Left lung (tissue), 10 donors: ENCODE data around the gene TEAD1. TPM values are rescaled to one million over a fixed set of nuclear protein-coding genes. Genes with fewer than 3 reads are reported as not detected.

Experiments
- ATAC-seq: fragments of 200-7000 bp; cut with Tn5 transposase; one replicate; pipeline ENCODE4 v1.9.1; 2020; ENCODE audit warnings: moderate library complexity
- DNase-seq, 4 donors: peaks; one replicate each; pipeline ENCODE4 v3.0.0-alpha.2; 2013 to 2020
- H3K27ac ChIP-seq, 2 donors: fragments of 200-600 bp; sonication (generic) in 1 of 2; one replicate each; pipeline versions ENCODE4 v1.5.0 to v1.8.0; 2020 to 2021
- H3K27me3 ChIP-seq, 2 donors: fragments of 200-600 bp; sonication (generic) in 1 of 2; one replicate each; pipeline versions ENCODE4 v1.5.0 to v1.8.0; 2020 to 2021
- H3K36me3 ChIP-seq, 2 donors: fragments of 200-600 bp; sonication (generic) in 1 of 2; one replicate each; pipeline versions ENCODE4 v1.5.0 to v1.8.0; 2020 to 2021
- H3K4me1 ChIP-seq, 2 donors: fragments of 200-600 bp; one replicate each; pipeline ENCODE4 v1.8.0; 2021
- H3K4me3 ChIP-seq, 2 donors: fragments of 200-600 bp; sonication (generic) in 1 of 2; one replicate each; pipeline versions ENCODE4 v1.5.0 to v1.8.0; 2020 to 2021; ENCODE audit warnings: mild to moderate bottlenecking in 1 of 2
- H3K9me3 ChIP-seq, 2 donors: fragments of 200-600 bp; sonication (generic) in 1 of 2; one replicate each; pipeline versions ENCODE4 v1.5.0 to v1.8.0; 2020 to 2021
- intact Hi-C, 2 donors: fragments of 100-400 bp; cut with DNase I; formaldehyde crosslinking; loops; one replicate each; pipeline versions ENCODE4 v1.11.2 to v1.14.2; 2022
- polyA plus RNA-seq, 6 donors: library from polyadenylated mRNA; unstranded; fragments of 120-200 nt; gene quantifications; one replicate each; pipeline ENCODE4 v1.2.1, GENCODE V29; 2013; ENCODE audit not compliant: insufficient read length in 6 of 6
- total RNA-seq, 2 donors: library from RNA; stranded (reverse); fragmentation: NEBNext Ultra II Directional; extraction: Animal tissue kit (Norgen Biotek cat#: 25700); gene quantifications; one replicate each; pipeline ENCODE4 v1.2.1, GENCODE V29; 2021
- TF ChIP-seq, protein P1 (sequence below), 2 donors: fragments of 200-600 bp; sonication (generic) in 1 of 2; IDR thresholded peaks; one replicate each; pipeline versions ENCODE4 v1.5.0 to v1.8.0; 2021; ENCODE audit warnings: antibody characterized with exemption in 2 of 2
- donor health status: DM: no; HTN: yes; CAD: no.
- donor health status: DM: no; HTN: no; CAD: no.

The TEAD1 gene
- total and polyA plus RNA-seq, 8 donors: 58.1 to 106 (median 86.9) TPM

DNA sequence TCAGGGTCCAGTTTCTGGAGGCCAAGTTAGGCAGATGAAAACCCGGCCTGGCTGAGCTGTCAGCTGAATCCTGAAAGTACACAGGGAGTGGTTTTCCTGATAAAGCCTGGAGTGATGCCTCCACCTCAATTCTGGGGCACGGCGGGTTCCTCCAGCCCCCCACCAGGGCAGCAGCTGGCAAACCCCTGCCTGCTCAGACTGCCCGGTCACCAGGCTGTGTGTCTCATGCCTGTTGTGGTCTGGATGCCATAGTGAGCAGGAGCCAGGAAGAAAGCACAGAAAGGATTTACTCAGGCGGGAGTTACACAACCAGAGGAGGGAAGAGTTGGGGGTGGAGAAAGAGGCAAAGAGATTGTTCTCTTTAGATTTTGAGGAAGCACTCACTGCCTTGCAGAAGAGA lies 215.0 kb downstream of the TEAD1 start:
- no peak for DNase-seq
- intact Hi-C loops: no loop called here
- H3K9me3 ChIP-seq: no peaks in the 10 kb centered on the region
- H3K4me1 ChIP-seq: peaks cover 3 to 10% of the 10 kb centered on the region in 2 donors
- no peaks in the 10 kb centered on the region for H3K27me3 ChIP-seq
- H3K36me3 ChIP-seq: no peaks in the 10 kb centered on the region
- ATAC-seq: peak; percentile 65
- no peak overlapping the region for H3K4me3 ChIP-seq
- peak overlapping the region; percentile 34 to 39 for H3K27ac ChIP-seq
- TF ChIP-seq, protein P1, sequence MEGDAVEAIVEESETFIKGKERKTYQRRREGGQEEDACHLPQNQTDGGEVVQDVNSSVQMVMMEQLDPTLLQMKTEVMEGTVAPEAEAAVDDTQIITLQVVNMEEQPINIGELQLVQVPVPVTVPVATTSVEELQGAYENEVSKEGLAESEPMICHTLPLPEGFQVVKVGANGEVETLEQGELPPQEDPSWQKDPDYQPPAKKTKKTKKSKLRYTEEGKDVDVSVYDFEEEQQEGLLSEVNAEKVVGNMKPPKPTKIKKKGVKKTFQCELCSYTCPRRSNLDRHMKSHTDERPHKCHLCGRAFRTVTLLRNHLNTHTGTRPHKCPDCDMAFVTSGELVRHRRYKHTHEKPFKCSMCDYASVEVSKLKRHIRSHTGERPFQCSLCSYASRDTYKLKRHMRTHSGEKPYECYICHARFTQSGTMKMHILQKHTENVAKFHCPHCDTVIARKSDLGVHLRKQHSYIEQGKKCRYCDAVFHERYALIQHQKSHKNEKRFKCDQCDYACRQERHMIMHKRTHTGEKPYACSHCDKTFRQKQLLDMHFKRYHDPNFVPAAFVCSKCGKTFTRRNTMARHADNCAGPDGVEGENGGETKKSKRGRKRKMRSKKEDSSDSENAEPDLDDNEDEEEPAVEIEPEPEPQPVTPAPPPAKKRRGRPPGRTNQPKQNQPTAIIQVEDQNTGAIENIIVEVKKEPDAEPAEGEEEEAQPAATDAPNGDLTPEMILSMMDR (IDR thresholded peaks at IDR 0.05): no peak

DNA sequence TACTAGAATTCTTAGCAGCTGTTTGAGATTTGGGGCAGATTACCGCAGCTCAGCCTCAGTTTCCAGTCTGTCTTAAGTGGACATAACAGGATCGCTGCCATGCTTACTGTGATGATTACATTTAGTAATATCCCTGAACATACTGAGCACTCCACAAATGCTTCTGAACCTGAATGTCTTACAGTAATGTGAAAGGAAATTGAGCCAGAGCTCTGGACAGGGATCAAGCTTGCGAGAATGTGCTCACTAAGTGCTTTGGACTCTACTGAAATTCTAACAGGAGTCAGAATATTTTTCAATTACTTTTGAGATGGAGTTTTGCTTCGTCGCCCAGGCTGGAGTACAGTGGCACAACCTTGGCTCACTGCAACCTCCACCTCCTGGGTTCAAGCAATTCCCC lies 216.3 kb downstream of the TEAD1 start:
- Histone ChIP-seq H3K27ac (no peak overlapping the region), H3K4me1 (peaks cover 3 to 10% of the 10 kb centered on the region in 2 donors), H3K27me3 (no peaks in the 10 kb centered on the region), H3K36me3 (no peaks in the 10 kb centered on the region), H3K9me3 (no peaks in the 10 kb centered on the region), H3K4me3 (no peak overlapping the region)
- ATAC-seq (no peak), DNase-seq (no peak)
- TF ChIP-seq, protein P1 (IDR thresholded peaks at IDR 0.05): no peak
- intact Hi-C loops: loop anchor here in 1 of 2 donors (10.0 kb wide), 1 partner anchor 476 kb away; no protein-coding TSS in a partner anchor

DNA sequence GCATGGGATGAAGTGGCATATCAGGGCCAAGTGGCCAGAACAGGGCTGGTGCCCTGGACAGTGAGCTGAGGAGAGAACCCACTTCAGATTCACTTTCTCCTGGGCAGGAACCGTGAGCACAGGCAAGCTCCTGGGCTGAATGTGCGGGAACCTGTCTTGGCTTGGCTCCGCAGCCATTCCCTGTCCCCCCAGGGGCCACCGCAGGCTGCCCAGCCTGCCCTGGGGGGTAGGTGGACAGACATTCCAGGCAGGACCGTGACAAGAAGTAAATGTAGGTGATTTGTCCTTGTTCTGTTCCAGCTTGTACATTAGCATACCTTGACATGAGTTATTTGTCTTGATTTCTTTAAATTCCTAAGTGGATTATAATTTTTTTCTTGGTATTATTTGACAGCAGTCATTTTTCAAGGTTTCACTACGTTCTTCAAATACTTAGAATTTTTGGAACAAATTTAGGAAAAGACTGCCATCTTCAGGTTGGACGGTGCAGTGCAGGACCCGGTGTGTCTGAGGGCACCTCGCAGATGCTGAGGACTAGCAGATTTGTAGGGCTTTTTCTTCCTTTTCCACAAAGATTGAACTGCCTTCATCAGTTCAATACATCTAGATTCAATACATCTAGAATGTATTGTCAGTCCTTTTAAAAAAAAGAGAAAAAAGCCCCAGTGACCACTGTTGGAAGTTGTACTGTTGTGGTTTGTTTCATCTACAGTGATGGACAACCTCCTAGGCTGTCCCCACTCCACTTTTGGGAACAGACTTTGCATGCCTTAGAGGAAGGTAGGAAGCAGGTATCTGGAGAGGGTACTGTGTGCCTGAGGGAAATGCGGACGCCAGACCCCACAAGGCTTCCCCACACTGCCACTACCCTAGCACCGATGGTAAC lies 219.8 kb downstream of the TEAD1 start:
- peak in 2 of 4 donors; percentile 33 to 51 for DNase-seq
- H3K4me1 ChIP-seq: peaks cover 2 to 3% of the 10 kb centered on the region in 2 donors
- TF ChIP-seq, protein P1 (IDR thresholded peaks at IDR 0.05): peak; percentile 80 to 87
- H3K4me3 ChIP-seq: no peak overlapping the region
- H3K27ac ChIP-seq: no peak overlapping the region
- intact Hi-C loops: loop anchor here in 1 of 2 donors (2.0 to 10.0 kb wide), 2 partner anchors 479 to 563 kb away; no protein-coding TSS in a partner anchor
- no peaks in the 10 kb centered on the region for H3K27me3 ChIP-seq
- no peaks in the 10 kb centered on the region for H3K36me3 ChIP-seq
- peak; percentile 76 for ATAC-seq
- no peaks in the 10 kb centered on the region for H3K9me3 ChIP-seq

DNA sequence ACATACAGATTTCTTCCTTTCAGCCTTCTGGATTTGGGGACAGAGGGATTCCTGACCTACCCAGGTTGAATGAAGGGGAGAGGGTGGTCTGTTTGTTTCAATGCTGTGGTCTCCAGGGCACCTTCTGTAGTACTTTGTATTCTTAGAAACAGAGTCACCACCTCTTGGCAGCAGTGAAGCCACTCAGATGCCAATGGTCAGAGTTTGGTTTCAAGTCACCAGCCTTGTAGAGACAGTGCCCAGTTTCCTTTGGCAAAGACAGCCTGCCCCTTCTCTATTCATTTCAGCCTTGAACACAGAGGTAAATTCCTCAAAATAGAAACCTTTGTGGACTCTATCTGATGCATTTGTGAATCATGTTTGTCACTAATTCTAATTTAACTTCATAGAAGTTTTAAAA lies 223.2 kb downstream of the TEAD1 start:
- intact Hi-C loops: loop anchor here in 1 of 2 donors (10.0 kb wide), 1 partner anchor 483 kb away; no protein-coding TSS in a partner anchor
- no peaks in the 10 kb centered on the region for H3K9me3 ChIP-seq
- TF ChIP-seq, protein P1 (IDR thresholded peaks at IDR 0.05): no peak

DNA sequence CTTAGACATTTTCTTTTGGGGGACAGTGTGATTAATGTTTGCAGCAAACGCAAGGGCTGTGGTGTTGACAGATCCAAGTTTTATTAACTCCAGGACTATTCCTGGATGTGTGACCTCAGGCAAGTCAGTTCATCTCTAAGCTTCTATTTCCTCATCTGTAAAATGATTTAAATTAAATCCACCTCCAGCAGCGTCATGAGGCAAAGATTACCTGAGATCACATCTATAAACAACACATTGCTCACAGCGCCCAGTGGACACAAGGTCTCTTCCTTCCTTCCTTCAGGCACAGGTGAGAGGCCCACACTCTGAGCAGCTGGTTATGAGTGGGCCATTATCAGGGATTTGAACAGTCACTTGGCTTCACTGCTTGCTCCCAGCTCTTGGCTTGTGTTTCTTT lies 223.6 kb downstream of the TEAD1 start:
- H3K4me1 ChIP-seq: no peaks in the 10 kb centered on the region
- H3K36me3 ChIP-seq: peaks cover 0 to 10% of the 10 kb centered on the region in 2 donors
- no peak overlapping the region for H3K27ac ChIP-seq
- no peak overlapping the region for H3K4me3 ChIP-seq
- intact Hi-C loops: loop anchor here in 1 of 2 donors (10.0 kb wide), 1 partner anchor 483 kb away; no protein-coding TSS in a partner anchor
- no peaks in the 10 kb centered on the region for H3K27me3 ChIP-seq
- DNase-seq (no peak), ATAC-seq (no peak)
- TF ChIP-seq, protein P1 (IDR thresholded peaks at IDR 0.05): no peak
- no peaks in the 10 kb centered on the region for H3K9me3 ChIP-seq

More for the DNA sequence above, 223.2 kb downstream of the TEAD1 start:
- DNase-seq (no peak), ATAC-seq (no peak)
- H3K4me3 ChIP-seq: no peak overlapping the region
- no peaks in the 10 kb centered on the region for H3K27me3 ChIP-seq
- H3K4me1 ChIP-seq: no peaks in the 10 kb centered on the region
- H3K36me3 ChIP-seq: peaks cover 0 to 5% of the 10 kb centered on the region in 2 donors
- no peak overlapping the region for H3K27ac ChIP-seq
